ENCODE results near the gene ABCC3. TPM values are rescaled to one million over a fixed set of nuclear protein-coding genes. Genes with fewer than 3 reads are reported as not detected.

Gene ABCC3
- total and polyA plus RNA-seq, 9 of the 15 experiments (the other 6 are each of a cell fraction or from before 2014, with no cell fraction given): 0.03 to 1.6 (median 0.42) TPM; not detected in 5

GRCh38 chr17:50589095-50589705, 45.5 kb upstream of the ABCC3 start:
- no peak for DNase-seq (ENCODE audit: extremely low read depth in 1 of 4, low spot score in 3 of 4)
- no TSS peak for BruUV-seq (replicated peaks)
- no peaks in the 10 kb centered on the region for H3K9me3 ChIP-seq (replicated peaks; ENCODE audit: control insufficient read depth, insufficient read depth, low read depth, low read length)
- peaks cover 4% of the 10 kb centered on the region for H4K20me1 ChIP-seq (replicated peaks; ENCODE audit: control insufficient read depth, insufficient read depth, low read length)
- FAIRE-seq: no peak
- no peak overlapping the region for H3K27ac ChIP-seq (ENCODE audit: extremely low read depth, low read depth, low read length)
- H3K27me3 ChIP-seq (ENCODE audit: control insufficient read depth in 2 of 2, insufficient read depth in 2 of 2, low read length in 2 of 2): peaks cover 38 to 91% of the 10 kb centered on the region in 2 experiments; a peak in 4 of 5 replicates
- no peak overlapping the region for H2AFZ ChIP-seq (ENCODE audit: low read depth, low read length)
- ChIA-PET CTCF (ENCODE audit: low intra/inter-chr PET ratio) (no interaction called here), POLR2A (no interaction called here)
- H3K4me3 ChIP-seq: no peak overlapping the region
- WGBS (ENCODE audit: insufficient coverage, low coverage, missing lambda C conversion rate): 6% methylated on average over 10 of the region's 10 CpGs
- intact Hi-C loops (cut with micrococcal nuclease) (no loop called here), in situ Hi-C loops (cut with MboI) (no loop called here)
- no peak for ATAC-seq
- no peak overlapping the region for H3K4me2 ChIP-seq (ENCODE audit: insufficient read depth, low read length)
- H3K4me1 ChIP-seq (replicated peaks in 1 of 2; ENCODE audit: control insufficient read depth in 2 of 2, insufficient read depth in 2 of 2, low read length in 2 of 2): peaks cover 0 to 15% of the 10 kb centered on the region in 2 experiments; a peak in 2 of 5 replicates
- TF ChIP-seq, protein P1, sequence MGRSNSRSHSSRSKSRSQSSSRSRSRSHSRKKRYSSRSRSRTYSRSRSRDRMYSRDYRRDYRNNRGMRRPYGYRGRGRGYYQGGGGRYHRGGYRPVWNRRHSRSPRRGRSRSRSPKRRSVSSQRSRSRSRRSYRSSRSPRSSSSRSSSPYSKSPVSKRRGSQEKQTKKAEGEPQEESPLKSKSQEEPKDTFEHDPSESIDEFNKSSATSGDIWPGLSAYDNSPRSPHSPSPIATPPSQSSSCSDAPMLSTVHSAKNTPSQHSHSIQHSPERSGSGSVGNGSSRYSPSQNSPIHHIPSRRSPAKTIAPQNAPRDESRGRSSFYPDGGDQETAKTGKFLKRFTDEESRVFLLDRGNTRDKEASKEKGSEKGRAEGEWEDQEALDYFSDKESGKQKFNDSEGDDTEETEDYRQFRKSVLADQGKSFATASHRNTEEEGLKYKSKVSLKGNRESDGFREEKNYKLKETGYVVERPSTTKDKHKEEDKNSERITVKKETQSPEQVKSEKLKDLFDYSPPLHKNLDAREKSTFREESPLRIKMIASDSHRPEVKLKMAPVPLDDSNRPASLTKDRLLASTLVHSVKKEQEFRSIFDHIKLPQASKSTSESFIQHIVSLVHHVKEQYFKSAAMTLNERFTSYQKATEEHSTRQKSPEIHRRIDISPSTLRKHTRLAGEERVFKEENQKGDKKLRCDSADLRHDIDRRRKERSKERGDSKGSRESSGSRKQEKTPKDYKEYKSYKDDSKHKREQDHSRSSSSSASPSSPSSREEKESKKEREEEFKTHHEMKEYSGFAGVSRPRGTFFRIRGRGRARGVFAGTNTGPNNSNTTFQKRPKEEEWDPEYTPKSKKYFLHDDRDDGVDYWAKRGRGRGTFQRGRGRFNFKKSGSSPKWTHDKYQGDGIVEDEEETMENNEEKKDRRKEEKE (IDR thresholded peaks at IDR 0.05; ENCODE audit: borderline replicate concordance in 1 of 2, control insufficient read depth in 1 of 2, low read depth in 2 of 2, low read length in 1 of 2): no peak
- TF ChIP-seq GTF2F1 (IDR thresholded peaks at IDR 0.05; ENCODE audit: low read depth, low read length) (no peak), NCOA2 (IDR thresholded peaks at IDR 0.05; ENCODE audit: partially characterized antibody in 2 of 2) (no peak), TAF1 (IDR thresholded peaks at IDR 0.05; ENCODE audit: control insufficient read depth, extremely low read depth, insufficient read depth, low read length, severe bottlenecking) (no peak), ZNF584 (CRISPR knock-in tag; IDR thresholded peaks at IDR 0.05; ENCODE audit: low read depth) (no peak), HEY1 (CRISPR knock-in tag; IDR thresholded peaks at IDR 0.05; ENCODE audit: borderline replicate concordance) (no peak), CHAMP1 (IDR thresholded peaks at IDR 0.05) (no peak)
- H3K79me2 ChIP-seq (ENCODE audit: control insufficient read depth, insufficient read depth, low read length): no peaks in the 10 kb centered on the region
- no peaks in the 10 kb centered on the region for H3K9me1 ChIP-seq (ENCODE audit: control insufficient read depth, insufficient read depth, low read length)
- H3K9ac ChIP-seq (ENCODE audit: insufficient read depth in 1 of 2, low read depth in 2 of 2, low read length in 2 of 2): no peak overlapping the region; a peak in 1 of 4 replicates
- no peaks in the 10 kb centered on the region for H3K36me3 ChIP-seq (ENCODE audit: control insufficient read depth, insufficient read depth, low read length)
